Measurements from ENCODE around the gene APOBEC3B. TPM values are rescaled to one million over a fixed set of nuclear protein-coding genes. Genes with fewer than 3 reads are reported as not detected.
"Not testable (repeated sequence)": the region's sequence is repeated elsewhere in the genome, so short reads cannot be mapped to it uniquely, and the experiment has no call there.

Gene APOBEC3B
- total RNA-seq, 2 experiments from 2014 or later = 12.1 to 13.3 TPM

DNA sequence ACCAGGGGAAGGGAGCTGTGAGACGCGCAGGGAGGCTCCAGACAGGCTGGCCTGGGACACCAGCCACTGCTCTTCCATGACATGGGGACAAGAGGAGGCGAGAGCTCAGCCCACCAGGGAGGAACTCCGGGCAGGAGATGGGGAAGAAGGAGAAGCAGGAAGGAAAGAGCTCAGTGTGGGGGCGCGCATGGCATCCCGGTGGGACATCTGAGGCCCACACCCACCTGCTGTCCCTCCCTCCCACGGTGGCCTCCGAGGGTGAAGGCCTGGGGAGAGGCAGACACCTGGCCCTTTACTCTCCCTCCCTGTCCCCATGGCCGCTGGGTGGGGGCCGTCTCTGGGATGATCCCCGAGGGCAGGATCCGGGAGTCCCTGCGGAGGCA lies 58.0 kb downstream of the APOBEC3B start:
- CTCF ChIA-PET = interaction anchor here (1.8 kb wide), 1 partner anchor 78 kb away, joined by 6 read pairs; no protein-coding TSS in a partner anchor
- Mint-ChIP-seq H3K4me1 (ENCODE audit: low read depth) (peaks cover 56% of the 10 kb centered on the region), H3K27ac (peak overlapping the region; percentile 91), H3K4me3 (peak overlapping the region; percentile 95), H3K36me3 (ENCODE audit: low read depth) (peaks cover 28% of the 10 kb centered on the region)
- H3K9me3 Mint-ChIP-seq (ENCODE audit: insufficient read depth); DNase-seq; ATAC-seq; H3K27me3 Mint-ChIP-seq (ENCODE audit: low read depth): not testable (repeated sequence)
- POLR2A ChIA-PET = interaction anchor here (0.6 kb wide), 1 partner anchor 161 kb away, joined by 4 read pairs; no protein-coding TSS in a partner anchor

DNA sequence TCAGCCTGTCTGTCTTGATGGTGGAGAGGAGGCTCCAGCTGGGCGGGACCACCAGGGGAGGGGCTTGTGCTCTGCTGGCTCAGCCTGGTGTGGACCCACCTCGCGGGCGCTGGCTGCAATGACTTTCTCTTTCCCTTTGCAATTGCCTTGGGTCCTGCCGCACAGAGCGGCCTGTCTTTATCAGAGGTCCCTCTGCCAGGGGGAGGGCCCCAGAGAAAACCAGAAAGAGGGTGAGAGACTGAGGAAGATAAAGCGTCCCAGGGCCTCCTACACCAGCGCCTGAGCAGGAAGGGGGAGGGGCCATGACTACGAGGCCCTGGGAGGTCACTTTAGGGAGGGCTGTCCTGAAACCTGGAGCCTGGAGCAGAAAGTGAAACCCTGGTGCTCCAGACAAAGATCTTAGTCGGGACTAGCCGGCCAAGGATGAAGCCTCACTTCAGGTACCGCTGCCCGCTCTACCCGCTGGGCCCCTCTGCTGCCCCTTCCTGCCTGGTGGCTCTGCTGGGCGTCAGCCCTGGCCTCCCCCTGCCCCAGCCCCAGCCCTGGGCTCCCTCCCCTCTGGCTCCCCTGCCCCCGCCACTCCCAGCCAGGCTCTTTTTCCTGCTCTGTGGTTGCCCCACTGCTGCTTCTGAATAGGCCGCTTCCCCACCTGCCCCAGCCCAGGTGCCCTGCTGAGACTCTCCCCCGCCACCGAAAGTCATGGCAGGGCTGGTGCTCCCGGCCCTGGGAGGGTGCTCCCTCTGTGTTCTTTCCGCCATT lies 58.6 kb downstream of the APOBEC3B start, which contains the start of gene APOBEC3F:
APOBEC3F (plus strand) TSS at position 327 of the 759 bp plus-strand sequence; CDS start at position 424, 97 bp downstream.
- Mint-ChIP-seq H3K27ac (peak within 1 kb of the TSS; percentile 91), H3K36me3 (ENCODE audit: low read depth) (peaks cover 34% of the 10 kb centered on the region), H3K4me1 (ENCODE audit: low read depth) (peaks cover 62% of the 10 kb centered on the region), H3K4me3 (peak within 1 kb of the TSS; percentile 95)
- CTCF ChIA-PET = interaction anchor here (1.8 kb wide), 1 partner anchor 78 kb away, joined by 6 read pairs; no protein-coding TSS in a partner anchor
- DNase-seq = peak; percentile 85
- peak; percentile 94 for ATAC-seq
- H3K9me3 Mint-ChIP-seq (ENCODE audit: insufficient read depth); H3K27me3 Mint-ChIP-seq (ENCODE audit: low read depth): not testable (repeated sequence)
- POLR2A ChIA-PET = interaction anchor here (0.6 kb wide), 1 partner anchor 161 kb away, joined by 4 read pairs; no protein-coding TSS in a partner anchor

DNA sequence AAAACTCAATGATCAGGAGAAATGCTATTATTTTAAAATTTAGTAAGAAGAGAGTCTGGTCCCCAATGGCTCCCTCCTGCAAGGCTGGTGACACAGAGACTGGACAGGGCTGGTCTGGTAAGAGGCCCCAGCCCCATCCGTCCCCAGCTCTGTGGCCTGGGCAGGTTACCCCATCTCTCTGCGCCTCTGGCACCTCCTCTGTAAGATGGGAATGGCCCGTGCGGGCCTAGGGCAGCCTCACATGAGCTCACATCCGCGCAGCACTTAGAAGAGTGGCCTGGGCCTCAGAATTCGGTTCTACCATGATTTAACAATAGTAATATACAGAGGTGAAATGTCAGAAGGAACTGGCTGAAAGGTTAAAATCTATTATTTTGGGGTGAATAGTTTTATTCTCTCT lies 59.8 kb downstream of the APOBEC3B start:
- Mint-ChIP-seq H3K4me3 (peak overlapping the region; percentile 95), H3K9me3 (ENCODE audit: insufficient read depth) (no peaks in the 10 kb centered on the region), H3K36me3 (ENCODE audit: low read depth) (peaks cover 46% of the 10 kb centered on the region), H3K4me1 (ENCODE audit: low read depth) (peaks cover 61% of the 10 kb centered on the region), H3K27me3 (ENCODE audit: low read depth) (no peaks in the 10 kb centered on the region), H3K27ac (peak overlapping the region; percentile 91)
- ATAC-seq = no peak
- DNase-seq = no peak
- ChIA-PET POLR2A (interaction anchor here (0.6 kb wide), 1 partner anchor 68 kb away, joined by 3 read pairs; no protein-coding TSS in a partner anchor), CTCF (no interaction called here)

Other genes with a start within 250 kb of the APOBEC3B start
- 100 to 1,000 TPM; 481 to 482 TPM for gene SUN2, start 226.3 kb upstream of the APOBEC3B start, total RNA-seq
- gene DNAL4, start 188.2 kb upstream of the APOBEC3B start, total RNA-seq = 1 to 10 TPM; 8.0 to 8.6 TPM
- under 1 TPM; 0.68 to 0.76 TPM for gene NPTXR, start 138.3 kb upstream of the APOBEC3B start, total RNA-seq
- 10 to 100 TPM; 61.4 to 61.8 TPM for gene CBX6, start 110.1 kb upstream of the APOBEC3B start, total RNA-seq
- gene APOBEC3A, start 24.7 kb upstream of the APOBEC3B start, total RNA-seq = not detected
- 100 to 1,000 TPM; 138 to 147 TPM for gene APOBEC3C, start 31.9 kb downstream of the APOBEC3B start, total RNA-seq
- 10 to 100 TPM; 49.1 to 51.5 TPM for gene APOBEC3D, start 38.8 kb downstream of the APOBEC3B start, total RNA-seq
- 10 to 100 TPM; 43.1 to 48.8 TPM for gene APOBEC3F, start 58.5 kb downstream of the APOBEC3B start, total RNA-seq
- gene APOBEC3G, start 94.9 kb downstream of the APOBEC3B start, total RNA-seq = 100 to 1,000 TPM; 134 to 138 TPM
- 10 to 100 TPM; 82.8 to 89.7 TPM for gene APOBEC3H, start 114.9 kb downstream of the APOBEC3B start, total RNA-seq
- 1 to 10 TPM; 8.6 to 8.7 TPM for gene CBX7, start 170.3 kb downstream of the APOBEC3B start, total RNA-seq